Transverse colon (tissue), 3 donors: Measurements from ENCODE around the gene VGLL4.

Source experiments
- EP300 ChIP-seq: sonication (generic); formaldehyde crosslinking; IDR thresholded peaks from one replicate; pipeline ENCODE4 v1.6.1; 2017; ENCODE audit warnings: antibody characterized with exemption, low read depth
- POLR2A ChIP-seq: fragments of 450-650 bp; IDR thresholded peaks from one replicate; pipeline ENCODE4 v1.6.1; 2016; ENCODE audit warnings: antibody characterized with exemption, mild to moderate bottlenecking, moderate library complexity
- TF ChIP-seq, protein P1 (sequence below), 5 experiments: fragments of 200-600 bp in 3 of 5; fragments of 450-650 bp in 2 of 5; sonication (generic) in 3 of 5; IDR thresholded peaks; 1 replicate in 2 of 5; 2 replicates in 3 of 5; pipeline ENCODE4 v1.5.1; 2016 to 2017; ENCODE audit warnings: antibody characterized with exemption in 5 of 5, inconsistent platforms in 3 of 5, mild to moderate bottlenecking in 2 of 5, moderate library complexity in 1 of 5

DNA sequence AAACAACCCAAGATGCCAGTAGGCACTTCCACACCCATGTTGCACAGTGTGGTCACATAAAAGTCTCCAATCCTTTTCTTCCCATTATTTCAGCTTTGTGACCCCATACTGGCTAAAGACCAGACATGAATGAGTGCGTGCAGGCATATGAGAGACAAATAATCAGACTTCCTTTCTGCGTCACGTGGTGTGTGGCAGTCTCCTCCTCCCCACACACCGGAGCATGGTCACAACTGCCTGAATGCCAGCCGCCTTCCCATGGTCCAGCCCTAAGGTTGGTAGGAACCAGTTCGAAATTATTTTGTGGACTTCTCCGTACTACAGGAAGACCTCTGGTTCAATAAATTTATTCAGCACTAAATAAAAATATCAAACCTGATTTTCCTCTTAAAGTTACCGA, 65.5 kb downstream of the VGLL4 start:
- TF ChIP-seq, protein P1, sequence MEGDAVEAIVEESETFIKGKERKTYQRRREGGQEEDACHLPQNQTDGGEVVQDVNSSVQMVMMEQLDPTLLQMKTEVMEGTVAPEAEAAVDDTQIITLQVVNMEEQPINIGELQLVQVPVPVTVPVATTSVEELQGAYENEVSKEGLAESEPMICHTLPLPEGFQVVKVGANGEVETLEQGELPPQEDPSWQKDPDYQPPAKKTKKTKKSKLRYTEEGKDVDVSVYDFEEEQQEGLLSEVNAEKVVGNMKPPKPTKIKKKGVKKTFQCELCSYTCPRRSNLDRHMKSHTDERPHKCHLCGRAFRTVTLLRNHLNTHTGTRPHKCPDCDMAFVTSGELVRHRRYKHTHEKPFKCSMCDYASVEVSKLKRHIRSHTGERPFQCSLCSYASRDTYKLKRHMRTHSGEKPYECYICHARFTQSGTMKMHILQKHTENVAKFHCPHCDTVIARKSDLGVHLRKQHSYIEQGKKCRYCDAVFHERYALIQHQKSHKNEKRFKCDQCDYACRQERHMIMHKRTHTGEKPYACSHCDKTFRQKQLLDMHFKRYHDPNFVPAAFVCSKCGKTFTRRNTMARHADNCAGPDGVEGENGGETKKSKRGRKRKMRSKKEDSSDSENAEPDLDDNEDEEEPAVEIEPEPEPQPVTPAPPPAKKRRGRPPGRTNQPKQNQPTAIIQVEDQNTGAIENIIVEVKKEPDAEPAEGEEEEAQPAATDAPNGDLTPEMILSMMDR (IDR thresholded peaks at IDR 0.05) = no peak
- TF ChIP-seq POLR2A = no peak
- no peak for TF ChIP-seq EP300
